ENCODE results near the gene DYNLRB2. TPM values are rescaled to one million over a fixed set of nuclear protein-coding genes. Genes with fewer than 3 reads are reported as not detected.

The DYNLRB2 gene
- total RNA-seq, 4 donors from 2014 or later, result 3.6 to 4.1 TPM; not detected in 2

- intact Hi-C loops (cut with DNase I; ENCODE audit: low total_unique reads), result no loop called here
- 13 to 15% methylated on average over 2 of the region's 2 CpGs for WGBS, 2 donors
- no peak overlapping the region for H3K4me3 ChIP-seq (ENCODE audit: low read depth, poor library complexity, severe bottlenecking)
Measured at GRCh38 chr16:80554033-80554432, 13.2 kb downstream of the DYNLRB2 start.

GRCh38 chr16:80556481-80556880 lies 15.7 kb downstream of the DYNLRB2 start:
- intact Hi-C loops (cut with DNase I; ENCODE audit: low total_unique reads), result no loop called here
- no peak for DNase-seq (ENCODE audit: low spot score in 2 of 2)
- 49 to 55% methylated on average over 3 of the region's 3 CpGs for WGBS, 2 donors
- TF ChIP-seq POLR2A (IDR thresholded peaks at IDR 0.05), result no peak
- no peak for TF ChIP-seq CTCF (IDR thresholded peaks at IDR 0.05)
- H3K4me3 ChIP-seq (ENCODE audit: low read depth, poor library complexity, severe bottlenecking), result no peak overlapping the region

More at GRCh38 chr16:80554033-80554432, 13.2 kb downstream of the DYNLRB2 start:
- no peak for TF ChIP-seq POLR2A (IDR thresholded peaks at IDR 0.05)
- no peak for TF ChIP-seq CTCF (IDR thresholded peaks at IDR 0.05)
- DNase-seq (ENCODE audit: low spot score in 2 of 2), result no peak

- WGBS, 2 donors, result 81 to 85% methylated on average over 5 of the region's 5 CpGs
Measured at GRCh38 chr16:80557037-80557436, 16.2 kb downstream of the DYNLRB2 start.

GRCh38 chr16:80559369-80559768 lies 18.6 kb downstream of the DYNLRB2 start:
- intact Hi-C loops (cut with DNase I; ENCODE audit: low total_unique reads), result no loop called here
- no peak for DNase-seq (ENCODE audit: low spot score in 2 of 2)
- no peak overlapping the region for H3K4me3 ChIP-seq (ENCODE audit: low read depth, poor library complexity, severe bottlenecking)
- TF ChIP-seq CTCF (IDR thresholded peaks at IDR 0.05) (no peak), POLR2A (IDR thresholded peaks at IDR 0.05) (no peak)
- WGBS, 2 donors, result 43 to 54% methylated on average over 4 of the region's 4 CpGs

More at GRCh38 chr16:80557037-80557436, 16.2 kb downstream of the DYNLRB2 start:
- no peak for DNase-seq (ENCODE audit: low spot score in 2 of 2)
- H3K4me3 ChIP-seq (ENCODE audit: low read depth, poor library complexity, severe bottlenecking), result no peak overlapping the region
- TF ChIP-seq POLR2A (IDR thresholded peaks at IDR 0.05) (no peak), CTCF (IDR thresholded peaks at IDR 0.05) (no peak)
- intact Hi-C loops (cut with DNase I; ENCODE audit: low total_unique reads), result no loop called here

- intact Hi-C loops (cut with DNase I; ENCODE audit: low total_unique reads), result no loop called here
- 84 to 88% methylated on average over 3 of the region's 3 CpGs for WGBS, 2 donors
- H3K4me3 ChIP-seq (ENCODE audit: low read depth, poor library complexity, severe bottlenecking), result no peak overlapping the region
- TF ChIP-seq POLR2A (IDR thresholded peaks at IDR 0.05), result no peak
- no peak for TF ChIP-seq CTCF (IDR thresholded peaks at IDR 0.05)
- no peak for DNase-seq (ENCODE audit: low spot score in 2 of 2)
Measured at GRCh38 chr16:80563066-80563465, 22.3 kb downstream of the DYNLRB2 start.

GRCh38 chr16:80564394-80564793 lies 23.6 kb downstream of the DYNLRB2 start:
- no peak for DNase-seq (ENCODE audit: low spot score in 2 of 2)
- TF ChIP-seq POLR2A (IDR thresholded peaks at IDR 0.05) (no peak), CTCF (IDR thresholded peaks at IDR 0.05) (no peak)
- H3K4me3 ChIP-seq (ENCODE audit: low read depth, poor library complexity, severe bottlenecking), result no peak overlapping the region
- WGBS, 2 donors, result 64 to 70% methylated on average over 7 of the region's 7 CpGs
- intact Hi-C loops (cut with DNase I; ENCODE audit: low total_unique reads), result no loop called here

Data from lower leg skin (tissue), 4 donors.